ENCODE results near the gene ADAMTS14.
"Not testable (repeated sequence)": the region's sequence is repeated elsewhere in the genome, so short reads cannot be mapped to it uniquely, and the experiment has no call there.

ADAMTS14 gene

GRCh38 chr10:70664702-70665195 lies 7.6 kb upstream of the ADAMTS14 start:
- no peak for DNase-seq
- TF ChIP-seq POLR2A (IDR thresholded peaks at IDR 0.05; ENCODE audit: low read length) (no peak), GATA1 (IDR thresholded peaks at IDR 0.05; ENCODE audit: low read depth, low read length) (no peak)

DNA sequence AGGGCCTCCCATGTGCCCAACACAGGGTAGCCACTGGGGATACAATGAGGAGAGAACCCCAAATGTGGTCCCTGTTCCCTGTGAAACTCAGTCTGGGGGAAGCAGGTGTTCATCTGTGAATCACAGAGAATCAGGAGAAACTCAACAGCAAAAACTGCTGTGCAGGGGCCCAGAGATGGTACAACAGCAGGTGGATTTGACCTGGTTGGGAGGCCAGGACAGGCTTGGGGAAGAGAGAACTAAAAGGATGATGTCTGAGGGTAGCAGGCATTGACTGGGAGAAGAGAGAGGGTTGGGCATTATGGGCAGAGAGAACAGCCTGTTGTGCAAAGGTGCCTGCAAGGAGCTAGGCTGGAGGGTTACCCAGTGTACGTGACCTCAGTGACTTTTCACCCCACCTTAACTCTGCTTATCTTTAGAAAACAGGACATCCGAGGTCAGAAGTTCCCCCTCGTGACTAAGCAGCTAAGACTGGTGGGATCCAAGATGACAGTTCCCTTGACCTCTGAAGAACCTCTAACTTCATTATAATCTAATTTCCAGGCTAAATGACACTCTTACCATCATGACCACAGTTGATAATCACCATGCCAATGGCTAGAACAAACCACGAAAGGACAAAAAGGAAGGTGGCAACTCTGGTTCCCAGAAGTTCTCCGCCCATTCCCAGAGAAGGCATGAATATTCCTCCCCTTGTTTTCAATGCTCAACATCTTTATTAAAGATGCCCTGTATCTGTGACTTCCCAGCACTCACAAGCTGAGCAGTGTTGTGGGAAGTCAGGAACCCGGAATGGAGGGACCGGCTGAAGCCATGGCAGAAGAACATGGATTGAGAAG lies 5.1 kb upstream of the ADAMTS14 start:
- TF ChIP-seq GATA1 (IDR thresholded peaks at IDR 0.05; ENCODE audit: low read depth, low read length) (no peak), POLR2A (IDR thresholded peaks at IDR 0.05; ENCODE audit: low read length) (no peak)

GRCh38 chr10:70667818-70668217 lies 4.5 kb upstream of the ADAMTS14 start:
- DNase-seq, result not testable (repeated sequence)

More for the DNA sequence above, 5.1 kb upstream of the ADAMTS14 start:
- peak; percentile 72 to 86 for DNase-seq

GRCh38 chr10:70668454-70668970 lies 3.8 kb upstream of the ADAMTS14 start:
- no peak for TF ChIP-seq POLR2A (IDR thresholded peaks at IDR 0.05; ENCODE audit: low read length)
- TF ChIP-seq GATA1 (IDR thresholded peaks at IDR 0.05; ENCODE audit: low read depth, low read length), result no peak
- DNase-seq, result no peak

DNA sequence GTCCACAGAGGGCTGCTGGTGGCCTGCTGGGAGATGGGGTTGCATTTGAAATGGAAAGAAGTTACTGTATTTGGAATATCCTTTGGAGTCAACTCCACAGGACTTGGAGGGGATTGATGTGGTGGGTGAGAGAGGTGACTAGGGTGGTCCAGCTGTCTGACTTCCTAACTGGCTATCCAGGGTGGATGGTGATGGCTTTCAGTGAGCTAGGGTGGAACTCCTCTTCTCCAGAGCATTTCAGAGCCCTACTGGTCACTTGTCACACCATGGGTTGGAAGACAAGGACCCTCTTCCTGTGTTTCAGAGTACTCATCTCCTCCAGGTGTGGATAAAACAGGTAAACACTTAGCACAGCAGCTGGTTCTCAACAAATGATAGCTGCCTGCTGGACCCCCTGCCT lies 3.3 kb upstream of the ADAMTS14 start:
- TF ChIP-seq GATA1 (IDR thresholded peaks at IDR 0.05; ENCODE audit: low read depth, low read length), result no peak
- no peak for TF ChIP-seq POLR2A (IDR thresholded peaks at IDR 0.05; ENCODE audit: low read length)
- no peak for DNase-seq

GRCh38 chr10:70669732-70670317 lies 2.5 kb upstream of the ADAMTS14 start:
- TF ChIP-seq POLR2A (IDR thresholded peaks at IDR 0.05; ENCODE audit: low read length), result no peak
- no peak for TF ChIP-seq GATA1 (IDR thresholded peaks at IDR 0.05; ENCODE audit: low read depth, low read length)

DNA sequence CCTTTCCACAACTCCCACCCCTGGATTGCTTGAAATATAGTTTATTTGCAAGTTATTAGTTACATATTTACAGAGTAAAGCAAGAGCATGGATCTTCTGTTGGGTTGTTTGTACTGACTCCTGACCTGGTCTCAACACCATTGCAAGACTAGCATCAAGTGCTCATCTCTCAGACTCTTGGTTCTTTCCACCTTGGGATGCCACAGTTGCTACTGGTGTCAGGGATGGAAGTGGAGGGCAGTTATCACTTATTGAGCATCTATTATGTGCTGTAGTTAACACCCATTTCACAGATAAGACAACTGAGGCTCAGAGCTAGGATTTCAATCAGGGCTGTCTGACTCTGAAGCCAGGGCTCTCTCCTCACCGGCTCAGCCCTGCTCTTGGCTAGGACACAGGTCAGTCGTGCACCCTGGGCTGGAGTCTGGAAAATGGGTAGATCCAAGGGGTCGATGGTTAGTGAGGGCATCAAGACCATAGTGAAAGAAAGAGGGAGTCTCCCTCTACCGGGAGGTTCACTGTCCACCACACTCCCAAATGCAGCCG lies 614 bp upstream of the ADAMTS14 start:
- TF ChIP-seq GATA1 (IDR thresholded peaks at IDR 0.05; ENCODE audit: low read depth, low read length) (no peak), POLR2A (IDR thresholded peaks at IDR 0.05; ENCODE audit: low read length) (no peak)
- no peak for DNase-seq

More at GRCh38 chr10:70669732-70670317, 2.5 kb upstream of the ADAMTS14 start:
- DNase-seq, result no peak

- DNase-seq, result no peak
- TF ChIP-seq POLR2A (IDR thresholded peaks at IDR 0.05; ENCODE audit: low read length) (no peak), GATA1 (IDR thresholded peaks at IDR 0.05; ENCODE audit: low read depth, low read length) (no peak)
These were observed 980 bp downstream of the ADAMTS14 start for GRCh38 chr10:70673043-70673928.

DNA sequence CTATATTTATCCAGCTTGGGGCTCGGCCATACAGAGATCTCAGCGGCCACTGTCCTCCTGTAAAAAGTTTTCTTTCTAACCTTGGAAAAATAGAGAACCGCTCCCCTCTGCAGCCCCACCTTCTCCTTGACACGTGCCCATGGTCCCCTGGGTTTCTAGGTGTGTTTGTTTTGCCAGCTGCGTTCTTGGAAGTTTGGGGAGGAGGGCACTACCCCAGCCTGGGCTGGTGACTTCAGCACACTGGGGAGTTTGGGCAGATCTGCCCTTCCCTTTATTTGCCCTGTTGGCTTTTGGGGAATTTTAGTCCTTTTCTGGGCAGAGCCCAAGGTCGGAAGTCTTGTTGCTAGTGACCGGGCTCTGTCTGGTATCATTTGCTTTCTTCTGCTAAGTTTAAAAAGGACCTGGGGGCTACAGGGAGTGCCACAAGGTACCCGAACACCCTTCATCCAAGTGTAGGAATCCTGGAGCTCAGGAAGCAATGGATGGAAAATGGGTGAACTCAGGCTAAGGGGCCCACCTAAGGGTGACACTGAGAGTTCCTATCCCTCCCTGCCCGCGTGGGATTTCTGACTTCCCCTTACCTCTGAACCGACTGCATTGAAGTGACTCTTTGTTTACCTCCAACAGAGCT lies 1.7 kb downstream of the ADAMTS14 start:
- no peak for DNase-seq
- TF ChIP-seq GATA1 (IDR thresholded peaks at IDR 0.05; ENCODE audit: low read depth, low read length), result no peak
- TF ChIP-seq POLR2A (IDR thresholded peaks at IDR 0.05; ENCODE audit: low read length), result no peak

- DNase-seq, result no peak
- TF ChIP-seq POLR2A (IDR thresholded peaks at IDR 0.05; ENCODE audit: low read length) (no peak), GATA1 (IDR thresholded peaks at IDR 0.05; ENCODE audit: low read depth, low read length) (no peak)
These were observed 2.5 kb downstream of the ADAMTS14 start for GRCh38 chr10:70674560-70675495.

DNA sequence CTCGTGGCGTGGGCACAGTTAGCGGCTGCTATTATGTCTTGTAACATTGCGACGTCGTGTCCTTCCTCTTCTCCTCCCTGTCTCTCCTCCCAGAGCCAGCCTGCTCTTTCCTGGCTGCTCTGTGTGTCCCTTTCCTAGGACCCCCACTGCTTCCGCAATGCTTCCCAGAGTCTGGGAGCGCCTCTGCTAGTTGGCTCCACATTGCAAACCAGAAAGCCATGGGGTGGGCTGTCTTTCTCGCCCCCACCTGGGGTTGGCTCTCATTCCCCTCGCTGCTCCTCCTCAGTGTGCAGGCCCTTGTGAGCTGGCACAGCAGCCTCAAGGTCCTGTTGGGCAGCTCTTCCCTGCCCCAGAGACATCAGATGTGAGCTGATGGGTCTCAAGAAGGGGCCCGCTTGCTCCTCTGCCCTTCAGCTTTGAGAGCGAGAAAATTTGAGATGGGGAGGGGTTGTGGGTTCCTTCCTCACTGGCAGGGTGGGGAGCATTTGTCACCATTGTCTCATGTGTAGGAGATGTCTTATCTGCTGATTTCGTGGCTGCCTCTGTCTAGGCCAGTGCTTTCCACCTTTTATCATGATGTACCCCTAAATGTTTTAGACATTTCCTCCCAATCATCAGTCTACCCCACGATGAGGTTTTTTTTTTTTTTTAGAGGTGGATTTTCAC lies 3.3 kb downstream of the ADAMTS14 start:
- DNase-seq, result no peak
- TF ChIP-seq POLR2A (IDR thresholded peaks at IDR 0.05; ENCODE audit: low read length) (no peak), GATA1 (IDR thresholded peaks at IDR 0.05; ENCODE audit: low read depth, low read length) (no peak)

DNA sequence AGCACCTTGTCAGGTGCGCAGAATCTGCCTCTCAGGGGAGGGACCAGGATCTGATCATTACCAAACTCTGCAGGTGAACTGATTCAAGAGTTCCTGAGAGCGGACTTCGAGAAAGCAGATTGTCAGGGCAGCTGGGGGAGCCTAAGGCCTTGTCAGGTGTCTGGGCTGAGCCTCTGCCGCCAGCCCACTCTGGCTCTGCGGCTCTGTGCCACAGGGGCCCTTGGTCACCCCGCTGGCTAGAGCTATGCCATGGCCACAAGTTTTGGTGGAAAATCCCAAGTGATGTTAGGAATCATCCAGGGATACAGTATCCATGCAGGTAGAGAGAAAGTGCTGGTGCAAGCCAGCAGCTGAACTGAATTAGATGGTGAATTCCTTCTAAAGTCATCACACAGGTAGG lies 4.2 kb downstream of the ADAMTS14 start:
- TF ChIP-seq GATA1 (IDR thresholded peaks at IDR 0.05; ENCODE audit: low read depth, low read length) (no peak), POLR2A (IDR thresholded peaks at IDR 0.05; ENCODE audit: low read length) (no peak)
- no peak for DNase-seq

Measured in erythroblast (primary cell).